Measurements from ENCODE around the gene MSRB2.
"Not testable (repeated sequence)": the region's sequence is repeated elsewhere in the genome, so short reads cannot be mapped to it uniquely, and the experiment has no call there.

Gene MSRB2

DNA sequence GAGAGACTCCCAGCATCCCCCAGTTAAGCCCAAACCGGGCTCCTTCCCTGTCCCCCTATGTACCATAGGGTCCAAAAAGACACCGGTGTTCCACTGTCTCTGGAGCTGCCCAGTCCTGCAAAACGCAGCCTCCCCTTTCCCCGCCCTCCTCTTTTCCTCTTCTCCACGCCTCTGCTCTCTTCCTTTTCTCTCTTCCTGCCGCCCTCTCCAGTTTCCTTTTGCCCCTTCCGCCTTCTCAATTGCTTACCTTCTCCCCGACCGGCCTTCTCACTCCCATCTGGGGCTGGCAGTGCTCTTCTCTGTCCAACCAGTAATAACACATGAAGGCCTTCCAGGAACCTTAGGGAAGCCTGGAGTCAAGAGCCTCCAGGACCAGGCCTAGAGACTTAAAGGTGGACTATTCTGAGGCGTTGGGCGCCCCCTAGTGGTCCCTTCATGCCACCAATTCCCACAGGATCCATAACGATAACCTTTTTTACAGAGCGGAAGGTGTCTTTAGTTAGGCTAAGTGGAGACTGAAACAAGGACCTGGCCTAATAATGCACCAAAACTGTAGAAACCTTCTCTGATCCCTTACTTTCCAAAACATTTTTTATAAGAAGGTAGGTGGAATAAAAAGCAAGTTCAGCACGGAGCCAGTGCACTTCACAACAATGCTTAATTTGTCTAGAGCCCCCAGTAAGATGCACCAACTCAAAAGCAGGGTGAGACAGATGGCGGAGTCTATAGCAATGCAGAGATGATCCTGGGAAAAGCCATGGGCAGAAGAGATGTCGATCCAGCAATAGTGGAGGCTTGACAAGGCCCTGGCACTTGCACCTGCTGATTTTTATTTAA lies 27.2 kb upstream of the MSRB2 start:
- peak; percentile 60 to 96 (median 86) for DNase-seq
- intact Hi-C loops (cut with DNase I), result loop anchor here (10.0 kb wide), 1 partner anchor 73 kb away; no protein-coding TSS in a partner anchor

DNA sequence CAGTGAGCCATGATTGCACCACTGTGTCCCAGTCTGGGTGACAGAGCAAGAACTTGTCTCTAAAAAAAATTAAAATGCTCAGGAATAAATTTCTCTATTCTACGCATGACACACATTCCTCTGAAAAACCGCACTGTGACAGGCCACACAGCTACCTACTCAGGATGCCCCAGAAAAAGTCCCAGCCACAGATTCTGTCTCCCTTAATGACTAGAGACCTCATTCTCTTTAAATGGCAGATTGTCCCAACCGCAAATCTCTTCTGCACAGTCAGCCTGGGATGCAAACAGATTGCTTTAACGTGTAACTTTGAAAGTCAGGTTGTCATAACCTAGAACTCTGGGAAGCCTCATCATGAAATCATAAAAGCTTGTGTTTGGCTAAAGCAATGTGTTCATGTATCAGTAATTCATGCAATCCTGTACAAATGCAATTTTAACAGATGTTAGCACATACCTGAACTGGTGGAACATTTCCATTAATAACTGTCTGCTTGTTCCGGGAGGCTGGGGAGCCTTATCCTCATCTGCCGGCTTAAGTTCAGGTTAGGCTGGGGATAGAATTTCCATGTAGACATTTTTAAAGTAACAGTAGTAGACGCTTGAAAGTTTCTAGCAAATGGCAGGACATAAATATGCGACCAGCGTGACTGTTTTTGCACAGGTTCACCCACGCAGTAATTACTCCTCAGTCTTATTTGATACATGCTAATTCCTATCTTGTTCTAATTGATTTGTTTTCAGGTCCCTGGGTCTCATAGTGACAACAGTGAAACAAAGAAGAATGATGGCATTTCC lies 26.2 kb upstream of the MSRB2 start:
- no peak for DNase-seq
- intact Hi-C loops (cut with DNase I), result loop anchor here (10.0 kb wide), 1 partner anchor 74 kb away; no protein-coding TSS in a partner anchor

DNA sequence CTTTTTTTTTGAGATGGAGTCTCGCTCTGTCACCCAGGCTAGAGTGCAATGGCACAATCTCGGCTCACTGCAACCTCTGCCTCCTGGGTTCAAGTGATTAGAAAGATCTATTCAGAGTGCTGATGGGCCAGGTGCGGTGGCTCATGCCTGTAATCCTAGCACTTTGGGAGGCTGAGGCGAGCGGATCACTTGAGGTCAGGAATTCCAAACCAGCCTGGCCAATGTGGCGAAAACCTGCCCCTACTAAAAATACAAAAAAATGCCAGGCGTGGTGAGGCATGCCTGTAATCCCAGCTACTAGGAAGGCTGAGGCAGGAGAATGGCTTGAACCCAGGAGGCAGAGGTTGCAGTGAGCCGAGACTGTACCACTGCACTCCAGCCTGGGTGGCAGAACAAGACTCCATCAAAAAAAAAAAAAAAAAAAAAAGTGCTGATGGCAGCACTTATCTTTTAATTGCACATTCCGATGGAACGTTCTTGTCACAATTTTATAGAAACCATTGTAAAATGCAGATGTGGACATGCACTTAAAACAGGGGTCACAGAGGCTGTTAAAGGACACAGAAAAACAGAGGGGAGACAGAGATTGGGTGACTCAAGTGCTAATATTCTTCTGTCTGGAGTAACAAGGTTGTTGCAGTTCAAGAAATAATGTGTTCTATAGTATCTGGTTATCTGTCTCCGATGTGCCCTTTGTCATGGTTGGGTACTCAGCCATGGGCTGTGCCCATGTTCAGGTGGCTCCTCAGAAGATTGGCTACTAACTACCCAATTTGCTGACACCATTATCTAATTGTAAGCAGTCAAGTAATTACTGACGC lies 25.1 kb upstream of the MSRB2 start:
- DNase-seq; intact Hi-C loops (cut with DNase I): not testable (repeated sequence)

DNA sequence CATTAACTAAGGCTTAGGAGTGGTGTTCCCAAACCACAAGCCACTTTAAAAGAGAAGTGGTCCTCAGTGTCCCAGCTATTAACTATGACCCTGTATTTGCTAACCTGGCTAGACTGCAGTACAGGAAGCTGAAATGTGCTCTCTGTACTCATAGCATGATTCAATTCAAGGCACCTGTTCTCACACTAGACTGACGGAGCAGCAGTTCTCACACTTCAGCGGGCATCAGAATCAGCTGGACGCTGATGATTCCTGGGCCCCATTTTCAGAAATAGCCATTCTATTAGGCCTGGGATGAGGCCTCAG lies 24.5 kb upstream of the MSRB2 start:
- intact Hi-C loops (cut with DNase I), result no loop called here

DNA sequence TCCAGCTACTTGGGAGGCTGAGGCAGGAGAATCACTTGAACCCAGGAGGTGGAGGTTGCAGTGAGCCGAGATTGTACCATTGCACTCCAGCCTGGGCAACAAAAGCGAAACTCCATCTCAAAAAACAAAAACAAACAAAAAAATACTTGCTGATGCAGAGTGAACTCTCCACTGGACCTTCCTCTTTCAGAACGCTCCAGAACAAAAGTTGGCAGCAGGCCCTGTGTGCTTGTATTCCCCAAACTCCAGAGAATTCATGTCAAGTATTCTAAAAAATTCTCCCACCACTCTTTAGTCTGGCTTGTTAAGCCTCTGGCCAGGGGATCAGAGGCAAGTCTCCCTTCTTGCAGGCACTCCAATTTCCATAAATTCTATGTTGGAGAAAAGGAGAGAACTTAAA lies 22.8 kb upstream of the MSRB2 start:
- peak in 2 of 42 donors; percentile 26 to 45 for DNase-seq
- intact Hi-C loops (cut with DNase I), result not testable (repeated sequence)

More for the DNA sequence above, 24.5 kb upstream of the MSRB2 start:
- no peak for DNase-seq

DNA sequence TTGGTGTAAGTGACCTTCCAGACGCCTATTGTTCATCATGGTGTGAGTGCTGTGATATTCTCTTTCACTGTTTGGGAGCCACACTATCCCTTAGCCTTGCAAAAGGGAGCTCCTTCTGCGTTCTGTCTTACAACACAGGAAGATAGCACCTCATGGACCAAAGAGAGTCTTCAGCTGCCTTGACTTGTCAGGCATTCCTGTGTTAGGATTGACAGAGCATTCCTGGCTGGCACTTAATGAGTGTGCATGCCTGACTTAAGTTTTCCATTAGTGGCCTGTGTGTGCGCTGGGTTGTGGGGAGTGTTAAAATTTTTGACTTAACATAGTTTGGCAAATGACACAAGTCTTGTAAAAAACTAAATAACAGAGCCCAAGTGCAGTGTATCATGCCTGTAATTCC lies 21.9 kb upstream of the MSRB2 start:
- intact Hi-C loops (cut with DNase I), result no loop called here
- no peak for DNase-seq

DNA sequence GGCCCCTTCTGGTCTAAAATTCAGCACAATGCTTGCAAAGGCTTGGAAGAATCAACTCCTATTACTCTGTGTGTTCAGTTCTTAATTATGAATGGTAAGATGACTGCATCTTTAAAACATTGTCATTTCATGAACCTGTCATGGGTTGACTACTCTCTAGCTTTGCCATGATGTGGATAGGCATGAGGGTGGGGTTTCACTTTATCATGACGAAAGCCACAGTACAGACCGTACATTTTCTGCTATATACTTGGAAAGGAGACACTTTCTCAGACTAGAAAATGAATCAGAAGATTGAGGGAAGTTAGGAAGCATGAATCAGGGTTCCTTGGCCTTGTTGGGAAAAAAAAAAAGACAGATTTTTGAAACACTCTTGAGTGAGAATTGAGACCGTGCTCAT lies 19.7 kb upstream of the MSRB2 start:
- intact Hi-C loops (cut with DNase I), result no loop called here
- no peak for DNase-seq

DNA sequence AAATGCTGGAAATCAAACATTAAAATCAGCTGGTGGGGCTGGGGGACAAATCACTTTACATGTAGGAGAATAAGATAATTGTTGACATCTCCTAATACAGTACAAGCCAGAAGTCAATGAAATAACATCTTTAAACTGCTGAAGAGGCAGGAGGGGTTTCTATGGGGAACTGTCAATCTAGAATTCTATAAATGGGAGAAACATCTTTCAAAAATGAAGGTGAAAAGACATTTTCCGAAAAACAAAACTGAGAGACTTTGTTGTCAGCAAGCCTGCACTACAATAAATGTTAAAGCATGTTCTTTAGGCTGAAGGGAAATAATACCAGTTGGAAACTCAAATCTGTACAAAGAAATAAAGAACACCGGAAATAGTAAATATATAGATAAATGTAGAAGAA lies 17.3 kb upstream of the MSRB2 start:
- DNase-seq, result no peak
- intact Hi-C loops (cut with DNase I), result no loop called here

DNA sequence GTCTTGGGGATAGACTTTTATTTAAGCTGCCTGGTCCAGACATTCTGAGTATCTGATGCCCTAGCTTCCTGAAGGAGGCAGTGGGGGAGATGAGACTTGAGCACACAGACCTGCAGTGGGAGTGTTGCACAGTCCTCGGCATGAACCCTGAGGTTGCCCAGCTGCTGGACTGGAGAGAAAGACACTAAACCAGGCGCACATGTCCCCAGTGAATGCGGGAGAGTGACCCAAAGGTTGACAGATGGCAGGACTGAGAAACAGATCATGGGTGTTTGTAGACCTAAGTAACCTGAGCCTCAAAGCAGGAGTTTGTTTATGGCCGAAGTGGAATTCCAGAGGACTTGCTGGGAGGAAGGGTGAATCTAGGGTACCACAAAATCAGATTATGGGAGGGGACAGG lies 15.7 kb upstream of the MSRB2 start:
- intact Hi-C loops (cut with DNase I), result no loop called here

DNA sequence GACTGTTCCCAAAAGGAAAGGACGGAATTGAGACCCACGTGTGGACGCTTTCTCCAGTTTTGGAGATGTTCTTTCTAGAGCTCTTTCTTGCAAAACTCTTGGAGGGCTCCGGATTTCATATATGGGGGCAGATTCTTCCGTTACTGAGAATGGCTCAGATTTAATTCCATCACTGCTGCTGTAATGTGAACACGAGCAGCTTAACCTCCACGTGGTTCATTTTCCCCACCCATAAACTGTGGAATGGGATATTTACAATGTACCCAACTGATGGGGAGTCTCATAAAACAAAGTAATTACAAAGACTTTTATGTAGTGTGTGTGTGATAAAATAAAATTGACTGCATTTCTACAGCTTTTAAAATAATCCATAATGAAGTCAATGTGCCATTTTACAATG lies 15.1 kb upstream of the MSRB2 start:
- DNase-seq, result no peak
- intact Hi-C loops (cut with DNase I), result no loop called here

More for the DNA sequence above, 15.7 kb upstream of the MSRB2 start:
- DNase-seq, result no peak

DNA sequence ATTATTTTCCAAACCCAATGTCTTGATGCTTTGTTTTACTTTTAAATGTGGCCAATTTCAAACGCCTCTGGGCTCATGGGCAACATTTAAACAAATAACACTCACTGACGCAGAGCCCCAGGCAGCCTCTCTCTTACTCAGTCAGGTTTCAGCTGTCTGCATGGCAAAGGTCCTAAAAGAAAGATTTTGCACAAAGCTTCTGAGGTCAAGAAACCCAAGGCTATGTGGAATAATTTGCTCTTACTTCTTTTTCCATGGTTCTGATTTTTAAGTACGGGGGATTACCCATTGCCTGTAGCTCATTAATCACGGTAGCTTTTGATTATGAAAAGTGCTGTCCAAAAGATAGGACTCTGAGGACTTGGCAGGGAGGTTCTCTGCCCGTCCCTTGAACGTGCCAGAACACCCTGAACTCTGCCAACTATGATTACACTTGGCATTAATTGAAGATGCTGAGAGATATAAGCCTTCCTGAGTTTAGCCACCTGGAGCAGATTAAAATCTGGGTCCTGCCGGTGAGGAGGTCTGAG lies 14.1 kb upstream of the MSRB2 start:
- intact Hi-C loops (cut with DNase I), result no loop called here
- DNase-seq, result no peak

DNA sequence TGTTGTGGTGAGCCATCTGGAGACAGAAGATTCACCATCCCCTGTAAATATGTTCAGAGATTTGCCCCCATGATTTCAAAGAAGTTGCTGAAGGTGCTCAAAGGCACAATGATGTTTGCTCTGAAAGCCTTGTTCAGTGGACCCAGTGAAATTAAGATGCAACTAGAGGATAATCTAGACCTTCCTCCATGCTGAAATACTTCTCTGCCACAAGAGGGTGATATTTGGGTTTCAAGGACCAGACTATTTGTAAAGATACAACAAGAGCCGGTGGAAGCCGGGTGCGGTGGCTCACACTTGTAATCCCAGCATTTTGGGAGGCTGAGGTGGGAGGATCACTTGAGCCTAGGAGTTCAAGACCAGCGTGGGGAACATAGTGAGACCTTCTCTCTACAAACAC lies 13.5 kb upstream of the MSRB2 start:
- intact Hi-C loops (cut with DNase I), result no loop called here
- no peak for DNase-seq

DNA sequence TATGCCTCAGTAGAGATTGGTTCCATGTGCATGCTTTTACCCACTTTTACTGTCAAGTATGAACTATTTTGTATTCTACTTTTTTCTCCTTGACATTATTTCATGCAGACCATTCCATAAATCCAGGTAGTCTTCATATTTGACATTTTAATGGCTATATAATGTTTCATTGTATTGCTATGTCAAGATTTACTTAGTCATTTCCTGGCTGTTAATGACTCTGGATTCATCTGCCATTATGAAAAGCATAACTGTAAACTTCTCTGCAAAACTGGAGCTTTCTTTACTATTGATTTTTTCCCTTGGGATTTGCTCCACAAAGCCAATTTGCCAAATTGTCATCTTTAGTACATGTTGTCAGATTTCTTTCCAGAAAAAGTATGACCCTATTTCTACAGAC lies 6.8 kb upstream of the MSRB2 start:
- no peak for DNase-seq
- intact Hi-C loops (cut with DNase I), result no loop called here

DNA sequence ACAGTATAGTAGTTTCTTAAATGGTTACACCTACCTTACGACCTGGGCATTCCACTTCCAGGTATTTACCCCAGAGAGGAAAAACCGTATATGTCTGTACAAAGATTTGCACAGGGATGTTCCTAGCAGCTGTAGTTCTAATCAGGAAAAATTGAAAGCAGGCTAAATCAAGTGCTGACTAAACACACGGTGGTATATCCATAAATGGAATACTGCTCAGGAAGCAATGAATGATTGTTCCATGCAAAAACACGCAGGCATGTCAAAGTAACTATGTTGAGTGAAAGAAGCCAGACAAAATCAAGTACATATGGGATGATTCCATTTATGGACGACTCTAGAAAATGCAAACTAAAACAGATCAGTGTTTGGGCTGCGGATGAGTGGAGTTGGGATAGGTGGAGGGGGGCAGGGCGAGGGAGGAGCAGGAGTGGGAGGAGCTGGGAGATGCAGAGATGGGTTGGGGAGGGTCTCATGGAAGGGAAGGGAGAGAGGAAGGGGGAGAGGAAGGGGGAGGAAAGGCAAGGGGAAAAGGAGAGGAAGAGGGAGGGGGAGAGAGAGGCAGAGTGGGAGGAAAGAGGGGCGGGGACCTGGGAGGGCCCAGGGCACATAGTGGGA lies 484 bp upstream of the MSRB2 start:
- intact Hi-C loops (cut with DNase I), result no loop called here

DNA sequence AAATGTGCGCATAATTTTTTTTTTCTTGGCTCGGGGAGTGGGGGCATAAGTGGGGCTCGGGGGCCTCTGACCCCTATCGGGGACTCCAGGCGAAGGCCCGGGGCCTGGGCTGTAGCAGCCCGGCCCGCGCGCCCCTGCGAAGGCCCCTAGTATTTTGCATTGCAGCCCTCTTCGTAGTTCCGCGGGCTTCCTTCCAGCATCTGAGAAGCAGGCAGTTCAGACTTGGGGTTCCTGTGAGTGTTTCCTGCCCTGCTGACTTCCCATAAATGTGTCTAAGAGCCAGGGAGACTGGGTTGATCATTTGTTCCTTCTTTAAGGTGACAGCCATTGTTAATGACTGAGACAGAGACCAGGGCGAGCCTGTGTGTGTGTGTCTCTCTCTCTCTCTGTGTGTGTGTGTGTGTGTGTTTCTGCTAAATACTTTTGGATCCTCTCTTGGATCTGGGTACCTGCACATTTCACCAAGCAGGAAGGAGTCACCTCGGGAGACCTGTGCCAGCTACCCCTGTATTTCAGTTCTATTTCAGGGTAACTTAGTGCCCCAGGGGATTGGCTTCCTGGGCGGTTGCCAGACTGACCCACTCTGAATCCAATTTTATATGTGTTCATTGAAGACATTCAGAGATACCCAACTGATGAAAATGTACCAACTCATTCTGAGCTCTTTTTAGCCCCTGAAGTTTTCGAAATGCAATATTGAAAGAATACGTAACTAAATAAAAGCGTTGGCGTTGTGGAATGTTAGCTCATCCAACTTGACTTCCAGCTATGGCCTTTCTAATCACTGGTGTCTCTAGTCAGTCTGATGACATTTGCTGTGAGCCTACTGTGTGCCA lies 805 bp downstream of the MSRB2 start:
- intact Hi-C loops (cut with DNase I), result no loop called here
- peak in 38 of 42 donors; percentile 12 to 75 (median 42) for DNase-seq

More for the DNA sequence above, 484 bp upstream of the MSRB2 start:
- no peak for DNase-seq

DNA sequence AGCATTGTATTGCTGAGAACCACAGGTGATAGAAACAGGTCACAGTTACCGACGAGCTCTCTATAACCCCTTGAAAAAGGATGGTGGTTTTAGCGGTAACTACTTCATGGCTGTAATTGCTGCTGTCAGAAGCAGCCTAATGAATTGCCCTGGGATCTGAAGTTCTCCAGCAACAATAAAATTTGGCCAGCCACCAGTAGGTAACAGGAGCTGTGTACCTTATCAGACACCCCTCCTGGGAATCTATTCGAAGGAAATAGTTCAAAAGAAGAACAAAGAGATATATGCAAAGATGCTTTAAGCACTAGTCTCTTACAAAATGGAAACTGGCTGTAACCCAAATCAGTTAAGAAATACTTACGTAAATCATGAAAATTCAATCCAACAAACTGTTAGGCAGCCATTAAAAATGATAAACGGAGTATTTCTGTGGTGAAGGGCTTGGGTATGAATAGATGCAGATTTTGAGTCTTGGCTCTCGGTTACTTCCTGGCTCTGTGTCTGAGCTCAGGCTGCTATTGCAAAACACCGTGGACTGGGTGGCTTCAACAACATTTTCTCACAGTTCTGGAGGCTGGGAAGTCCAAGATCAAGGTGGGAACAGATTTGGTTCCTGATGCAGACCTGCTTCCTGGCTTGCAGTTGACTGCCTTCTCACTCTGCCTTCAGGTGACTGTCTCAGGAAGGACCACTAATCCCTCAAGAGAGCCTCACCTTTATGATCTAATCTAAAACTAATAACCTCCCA lies 1.6 kb downstream of the MSRB2 start:
- DNase-seq, result no peak
- intact Hi-C loops (cut with DNase I), result no loop called here

DNA sequence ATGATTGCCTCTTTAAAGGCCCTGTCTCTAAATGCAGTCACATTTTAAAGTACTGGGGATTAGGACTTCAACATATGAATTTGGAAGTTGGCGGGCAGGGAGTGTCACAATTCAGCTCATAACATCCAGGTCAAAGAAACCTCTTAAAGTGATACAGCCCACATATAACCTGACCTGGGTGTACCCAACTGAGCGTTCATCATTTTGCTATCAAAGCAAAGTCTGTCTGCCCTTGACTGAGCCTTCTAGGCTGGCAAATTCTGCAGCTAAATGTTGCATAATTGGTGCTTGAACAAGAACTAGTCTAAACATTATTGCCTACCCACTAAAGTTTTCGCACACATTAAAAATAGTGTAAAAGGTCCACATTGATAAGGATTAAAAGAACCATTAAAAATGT lies 3.7 kb downstream of the MSRB2 start:
- intact Hi-C loops (cut with DNase I), result no loop called here
- DNase-seq, result no peak

Measured in head of caudate nucleus (tissue), 42 donors.